Caco-2 (cell line): ENCODE results near the gene STK32C. TPM values are rescaled to one million over a fixed set of nuclear protein-coding genes. Genes with fewer than 3 reads are reported as not detected.

Experiments
- BruUV-seq: library from RNA; stranded (reverse); fragments of 400-500 nt; replicated peaks from 2 replicates; lab custom pipeline; 2021; lab: Mats Ljungman, UMichigan
- CTCF ChIA-PET: fragments of 300-600 bp; sonication (Branson Sonifier 250); formaldehyde crosslinking; loops from one replicate; lab custom pipeline; 2022; ENCODE audit warnings: antibody characterized with exemption; lab: Charles Lee
- POLR2A ChIA-PET: fragments of 300-600 bp; sonication (Branson Sonifier 250); formaldehyde crosslinking; loops from one replicate; lab custom pipeline; 2022; ENCODE audit warnings: antibody characterized with exemption; lab: Charles Lee
- DNase-seq, 2 experiments: peaks; one replicate each; pipeline versions ENCODE4 v3.0.0 to v3.0.0-alpha.2; 2020 to 2022
- H3K27me3 ChIP-seq: replicated peaks from 2 replicates; pipeline ENCODE4 v1.6.0; 2011; ENCODE audit warnings: low read length; ENCODE audit not compliant: control insufficient read depth, insufficient read depth
- H3K36me3 ChIP-seq: 2 replicates; pipeline ENCODE4 v1.5.1; 2011; ENCODE audit warnings: low read length; ENCODE audit not compliant: control insufficient read depth, insufficient read depth
- H3K4me1 ChIP-seq: fragments of 250-450 bp; sonication (Bioruptor Pico); 2 replicates; pipeline ENCODE4 v1.5.1; 2020; ENCODE audit warnings: mild to moderate bottlenecking
- H3K4me3 ChIP-seq: 2 replicates; pipeline ENCODE4 v1.5.1; 2011; ENCODE audit warnings: low read depth, mild to moderate bottlenecking, control low read depth, low read length
- H3K9me3 ChIP-seq: fragments of 250-450 bp; sonication (Bioruptor Pico); 2 replicates; pipeline ENCODE4 v1.5.1; 2020; ENCODE audit warnings: mild to moderate bottlenecking, moderate library complexity
- H3K27ac Mint-ChIP-seq: one replicate; pipeline ENCODE4 v1.8.0; 2022; ENCODE audit warnings: mixed read lengths; ENCODE audit not compliant: unreplicated experiment
- H3K27me3 Mint-ChIP-seq: one replicate; pipeline ENCODE4 v1.8.0; 2022; ENCODE audit warnings: mixed read lengths; ENCODE audit not compliant: insufficient read depth, unreplicated experiment
- H3K36me3 Mint-ChIP-seq: one replicate; pipeline ENCODE4 v1.8.0; 2022; ENCODE audit warnings: mild to moderate bottlenecking, mixed read lengths; ENCODE audit not compliant: insufficient read depth, unreplicated experiment
- H3K4me1 Mint-ChIP-seq: one replicate; pipeline ENCODE4 v1.8.0; 2022; ENCODE audit warnings: low read depth, mixed read lengths; ENCODE audit not compliant: unreplicated experiment
- H3K4me3 Mint-ChIP-seq: one replicate; pipeline ENCODE4 v1.8.0; 2022; ENCODE audit warnings: mild to moderate bottlenecking, moderate library complexity, mixed read lengths; ENCODE audit not compliant: unreplicated experiment
- H3K9me3 Mint-ChIP-seq: one replicate; pipeline ENCODE4 v1.8.0; 2022; ENCODE audit warnings: mixed read lengths; ENCODE audit not compliant: unreplicated experiment
- CTCF ChIP-seq, 2 experiments: fragments of 200-600 bp in 1 of 2; IDR thresholded peaks; 1 replicate in 1 of 2; 2 replicates in 1 of 2; pipeline versions ENCODE4 v1.5.1 to v1.8.0; 2011 to 2022; ENCODE audit warnings: antibody characterized with exemption in 1 of 2, control low read depth in 1 of 2, inconsistent platforms in 1 of 2, low read depth in 1 of 2, low read length in 1 of 2, mild to moderate bottlenecking in 1 of 2, moderate library complexity in 1 of 2; ENCODE audit not compliant: insufficient read depth in 1 of 2, severe bottlenecking in 1 of 2, unreplicated experiment in 1 of 2
- intact Hi-C: fragments of 100-400 bp; cut with micrococcal nuclease; formaldehyde crosslinking; loops from one replicate; pipeline ENCODE4 v1.10.0; 2022; ENCODE audit not compliant: unreplicated experiment
- total RNA-seq: library from RNA; stranded (reverse); gene quantifications from 2 replicates; pipeline ENCODE4 v1.2.3, GENCODE V29; 2022

Gene STK32C
- total RNA-seq, 1 experiment from 2014 or later = 13.3 TPM

DNA sequence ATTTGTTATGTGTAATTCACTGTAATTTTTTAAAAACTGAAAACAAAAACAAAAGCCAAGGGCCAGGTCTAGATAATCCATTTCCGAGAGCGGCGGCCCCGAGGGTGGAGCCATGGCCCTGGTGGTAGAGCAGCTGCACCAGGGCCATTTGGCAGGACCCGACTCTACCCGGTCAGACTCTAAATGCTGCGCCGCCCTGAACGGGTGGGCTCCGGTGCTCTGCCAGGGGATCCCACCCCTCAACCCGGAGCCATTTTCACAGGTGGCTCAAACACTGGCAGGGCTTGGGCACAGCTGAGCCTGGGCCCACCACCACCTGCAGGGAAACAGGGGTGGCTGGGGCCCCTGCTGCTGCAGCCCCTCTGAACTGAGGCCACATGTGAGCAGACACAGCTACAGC is 64.1 kb downstream of the STK32C start:
- H3K27me3 ChIP-seq = no peaks in the 10 kb centered on the region
- Mint-ChIP-seq H3K27ac (no peak overlapping the region), H3K4me1 (no peaks in the 10 kb centered on the region), H3K4me3 (no peak overlapping the region), H3K27me3 (no peaks in the 10 kb centered on the region), H3K36me3 (no peaks in the 10 kb centered on the region), H3K9me3 (no peaks in the 10 kb centered on the region)
- ChIA-PET POLR2A (no interaction called here), CTCF (no interaction called here)
- TF ChIP-seq CTCF (IDR thresholded peaks at IDR 0.05; ENCODE audit: insufficient read depth in 1 of 2, low read depth in 1 of 2, low read length in 1 of 2, severe bottlenecking in 1 of 2, unreplicated experiment in 1 of 2) = no peak
- no TSS peak for BruUV-seq
- no peaks in the 10 kb centered on the region for H3K36me3 ChIP-seq
- no peaks in the 10 kb centered on the region for H3K9me3 ChIP-seq
- H3K4me3 ChIP-seq = no peak overlapping the region
- H3K4me1 ChIP-seq = no peaks in the 10 kb centered on the region
- intact Hi-C loops = no loop called here
- DNase-seq = no peak

DNA sequence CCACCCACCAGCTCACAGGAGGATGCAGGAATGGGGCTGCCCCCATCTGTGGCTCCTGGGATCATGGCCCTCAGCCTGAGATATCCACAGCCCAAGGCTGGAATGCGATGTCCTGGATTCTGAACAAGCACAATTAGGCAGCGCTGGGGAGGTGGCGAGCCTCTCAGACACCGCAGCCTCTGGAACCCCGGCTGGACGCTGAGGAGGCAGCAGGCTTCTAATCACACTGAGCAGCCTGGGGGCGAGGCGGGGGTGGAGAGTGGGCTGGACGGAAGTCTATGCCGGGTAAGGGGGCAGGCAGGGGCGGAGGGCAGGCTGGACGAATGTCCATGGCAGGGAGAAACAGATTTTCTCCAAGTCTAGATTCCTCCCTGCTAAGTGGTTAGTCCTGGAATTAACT is 64.6 kb downstream of the STK32C start:
- Mint-ChIP-seq H3K4me3 (no peak overlapping the region), H3K27me3 (no peaks in the 10 kb centered on the region), H3K9me3 (no peaks in the 10 kb centered on the region), H3K36me3 (no peaks in the 10 kb centered on the region), H3K4me1 (no peaks in the 10 kb centered on the region), H3K27ac (no peak overlapping the region)
- no peak overlapping the region for H3K4me3 ChIP-seq
- no peaks in the 10 kb centered on the region for H3K36me3 ChIP-seq
- ChIA-PET CTCF (no interaction called here), POLR2A (no interaction called here)
- no TSS peak for BruUV-seq
- intact Hi-C loops = no loop called here
- no peaks in the 10 kb centered on the region for H3K4me1 ChIP-seq
- no peaks in the 10 kb centered on the region for H3K27me3 ChIP-seq
- DNase-seq = no peak
- no peaks in the 10 kb centered on the region for H3K9me3 ChIP-seq
- TF ChIP-seq CTCF (IDR thresholded peaks at IDR 0.05; ENCODE audit: insufficient read depth in 1 of 2, low read depth in 1 of 2, low read length in 1 of 2, severe bottlenecking in 1 of 2, unreplicated experiment in 1 of 2) = no peak

- no peak overlapping the region for H3K4me3 Mint-ChIP-seq
- intact Hi-C loops = no loop called here
- no peak for TF ChIP-seq CTCF (IDR thresholded peaks at IDR 0.05; ENCODE audit: insufficient read depth in 1 of 2, low read depth in 1 of 2, low read length in 1 of 2, severe bottlenecking in 1 of 2, unreplicated experiment in 1 of 2)
- H3K36me3 ChIP-seq = no peaks in the 10 kb centered on the region
- H3K27me3 Mint-ChIP-seq = no peaks in the 10 kb centered on the region
- DNase-seq = no peak
- no peaks in the 10 kb centered on the region for H3K27me3 ChIP-seq
- ChIA-PET POLR2A (no interaction called here), CTCF (no interaction called here)
- H3K9me3 Mint-ChIP-seq = no peaks in the 10 kb centered on the region
- no peak overlapping the region for H3K4me3 ChIP-seq
- H3K9me3 ChIP-seq = no peaks in the 10 kb centered on the region
- H3K4me1 Mint-ChIP-seq = no peaks in the 10 kb centered on the region
- BruUV-seq = no TSS peak
- H3K4me1 ChIP-seq = no peaks in the 10 kb centered on the region
- no peaks in the 10 kb centered on the region for H3K36me3 Mint-ChIP-seq
- H3K27ac Mint-ChIP-seq = no peak overlapping the region
Observed at GRCh38 chr10:132242103-132242840, 65.5 kb downstream of the STK32C start.
